Loucy (cell line): ENCODE data around the gene UNC50.

Experiments used
- H2AFZ ChIP-seq: fragments of 200-600 bp; sonication (generic); 2 replicates; pipeline ENCODE4 v1.6.0; 2016; ENCODE audit warnings: antibody characterized with exemption, mild to moderate bottlenecking, low read length, moderate library complexity
- H3F3A ChIP-seq: fragments of 200-600 bp; 2 replicates; pipeline ENCODE4 v1.6.0; 2016; ENCODE audit warnings: antibody characterized with exemption, low read depth, mild to moderate bottlenecking
- H3K27me3 ChIP-seq: fragments of 200-600 bp; sonication (generic); 2 replicates; pipeline ENCODE4 v1.6.1; 2014; ENCODE audit warnings: low read length, mild to moderate bottlenecking; ENCODE audit not compliant: insufficient read depth, poor library complexity, severe bottlenecking
- H3K36me3 ChIP-seq: fragments of 200-600 bp; sonication (generic); 2 replicates; pipeline ENCODE4 v1.6.1; 2016; ENCODE audit warnings: low read length; ENCODE audit not compliant: insufficient read depth
- H3K4me1 ChIP-seq: fragments of 200-600 bp; sonication (generic); 2 replicates; pipeline ENCODE4 v1.5.1; 2014; ENCODE audit warnings: low read length, mild to moderate bottlenecking; ENCODE audit not compliant: insufficient read depth, poor library complexity, severe bottlenecking
- H3K4me2 ChIP-seq: fragments of 200-600 bp; sonication (generic); 2 replicates; pipeline ENCODE4 v1.6.0; 2014; ENCODE audit warnings: antibody characterized with exemption, low read length, low read depth, mild to moderate bottlenecking; ENCODE audit not compliant: poor library complexity, severe bottlenecking
- H3K4me3 ChIP-seq: fragments of 200-600 bp; sonication (generic); 2 replicates; pipeline ENCODE4 v1.5.1; 2014; ENCODE audit warnings: low read length, mild to moderate bottlenecking, mixed read lengths; ENCODE audit not compliant: poor library complexity, severe bottlenecking
- H3K79me2 ChIP-seq: fragments of 200-600 bp; sonication (generic); 2 replicates; pipeline ENCODE4 v1.6.1; 2014; ENCODE audit warnings: low read length; ENCODE audit not compliant: insufficient read depth
- H3K9ac ChIP-seq: fragments of 200-600 bp; sonication (generic); 2 replicates; pipeline ENCODE4 v1.6.0; 2014; ENCODE audit warnings: mild to moderate bottlenecking, low read depth, low read length, moderate library complexity; ENCODE audit not compliant: poor library complexity, severe bottlenecking
- H3K9me2 ChIP-seq: fragments of 200-600 bp; sonication (generic); replicated peaks from 2 replicates; pipeline ENCODE4 v1.6.1; 2016; ENCODE audit warnings: low read depth, low read length, mixed read lengths
- H3K9me3 ChIP-seq: fragments of 200-600 bp; sonication (generic); 2 replicates; pipeline ENCODE4 v1.6.1; 2014; ENCODE audit warnings: mild to moderate bottlenecking, antibody characterized with exemption, low read length, low read depth; ENCODE audit not compliant: insufficient read depth
- H4K20me1 ChIP-seq: fragments of 200-600 bp; sonication (generic); 2 replicates; pipeline ENCODE4 v1.6.0; 2014; ENCODE audit warnings: antibody characterized with exemption, low read length, mild to moderate bottlenecking; ENCODE audit not compliant: insufficient read depth, poor library complexity, severe bottlenecking
- EZH2phosphoT487 ChIP-seq: fragments of 200-600 bp; IDR thresholded peaks from 2 replicates; pipeline ENCODE4 v1.6.1; 2018; ENCODE audit warnings: antibody characterized with exemption, mild to moderate bottlenecking, moderate library complexity, borderline replicate concordance
- TF ChIP-seq, protein P1 (sequence below): fragments of 200-600 bp; sonication (generic); conservative IDR thresholded peaks from 2 replicates; pipeline ENCODE4 v1.5.1; 2014; ENCODE audit warnings: mild to moderate bottlenecking, antibody characterized with exemption, low read length

Gene UNC50

GRCh38 chr2:98606431-98606830 lies 2.0 kb upstream of the UNC50 start:
- Histone ChIP-seq H3K9ac (peak overlapping the region; percentile 95), H3K4me3 (peak overlapping the region; percentile 99), H3K36me3 (0 out of 2 replicates have a peak, but pooled peaks cover 4% of the 10 kb centered on the region), H3K4me2 (peak overlapping the region; percentile 94), H3K9me2 (no peaks in the 10 kb centered on the region), H3K27me3 (no peaks in the 10 kb centered on the region), H2AFZ (no peak overlapping the region), H3K4me1 (peaks cover 37% of the 10 kb centered on the region), H3K9me3 (no peaks in the 10 kb centered on the region), H3F3A (no peaks in the 10 kb centered on the region), H4K20me1 (peaks cover 27% of the 10 kb centered on the region), H3K79me2 (peaks cover 53% of the 10 kb centered on the region)
- TF ChIP-seq EZH2phosphoT487 = no peak
- TF ChIP-seq, protein P1, sequence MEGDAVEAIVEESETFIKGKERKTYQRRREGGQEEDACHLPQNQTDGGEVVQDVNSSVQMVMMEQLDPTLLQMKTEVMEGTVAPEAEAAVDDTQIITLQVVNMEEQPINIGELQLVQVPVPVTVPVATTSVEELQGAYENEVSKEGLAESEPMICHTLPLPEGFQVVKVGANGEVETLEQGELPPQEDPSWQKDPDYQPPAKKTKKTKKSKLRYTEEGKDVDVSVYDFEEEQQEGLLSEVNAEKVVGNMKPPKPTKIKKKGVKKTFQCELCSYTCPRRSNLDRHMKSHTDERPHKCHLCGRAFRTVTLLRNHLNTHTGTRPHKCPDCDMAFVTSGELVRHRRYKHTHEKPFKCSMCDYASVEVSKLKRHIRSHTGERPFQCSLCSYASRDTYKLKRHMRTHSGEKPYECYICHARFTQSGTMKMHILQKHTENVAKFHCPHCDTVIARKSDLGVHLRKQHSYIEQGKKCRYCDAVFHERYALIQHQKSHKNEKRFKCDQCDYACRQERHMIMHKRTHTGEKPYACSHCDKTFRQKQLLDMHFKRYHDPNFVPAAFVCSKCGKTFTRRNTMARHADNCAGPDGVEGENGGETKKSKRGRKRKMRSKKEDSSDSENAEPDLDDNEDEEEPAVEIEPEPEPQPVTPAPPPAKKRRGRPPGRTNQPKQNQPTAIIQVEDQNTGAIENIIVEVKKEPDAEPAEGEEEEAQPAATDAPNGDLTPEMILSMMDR = no peak

DNA sequence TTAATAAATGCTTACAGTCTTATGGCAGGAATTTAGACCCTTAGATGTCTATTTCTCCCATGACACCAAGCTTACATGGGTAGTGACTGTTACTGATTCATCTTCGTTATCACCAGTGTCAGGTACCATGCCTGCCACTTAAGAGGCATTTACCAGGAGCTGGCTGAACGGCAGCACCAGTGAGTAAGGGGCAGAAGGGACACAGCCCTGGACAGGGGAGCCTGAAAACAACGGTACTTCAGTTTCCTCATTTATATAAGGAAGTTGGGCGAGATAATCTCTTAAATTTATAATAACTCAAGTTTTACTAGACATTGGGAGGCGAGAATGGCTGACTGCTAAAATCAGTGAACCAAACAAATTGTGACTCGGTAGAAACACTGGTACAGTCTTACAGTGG lies 1.3 kb upstream of the UNC50 start:
- peaks cover 27% of the 10 kb centered on the region for H4K20me1 ChIP-seq

GRCh38 chr2:98607741-98608115 lies 661 bp upstream of the UNC50 start:
- Histone ChIP-seq H3K4me3 (peak overlapping the region; percentile 99), H2AFZ (peak overlapping the region; percentile 99), H3K9ac (peak overlapping the region; percentile 95), H3K36me3 (0 out of 2 replicates have a peak, but pooled peaks cover 4% of the 10 kb centered on the region), H3K27me3 (no peaks in the 10 kb centered on the region), H3K9me2 (no peaks in the 10 kb centered on the region), H3F3A (no peaks in the 10 kb centered on the region), H3K79me2 (peaks cover 61% of the 10 kb centered on the region), H3K4me1 (peaks cover 37% of the 10 kb centered on the region), H3K9me3 (no peaks in the 10 kb centered on the region), H4K20me1 (peaks cover 27% of the 10 kb centered on the region), H3K4me2 (peak overlapping the region; percentile 94)
- TF ChIP-seq, protein P1 = no peak
- TF ChIP-seq EZH2phosphoT487 = no peak

More for the DNA sequence above, 1.3 kb upstream of the UNC50 start:
- Histone ChIP-seq H3F3A (no peaks in the 10 kb centered on the region), H3K4me2 (peak overlapping the region; percentile 94), H3K4me1 (peaks cover 37% of the 10 kb centered on the region), H3K79me2 (peaks cover 56% of the 10 kb centered on the region), H2AFZ (no peak overlapping the region), H3K9ac (peak overlapping the region; percentile 95), H3K9me3 (no peaks in the 10 kb centered on the region), H3K4me3 (peak overlapping the region; percentile 99), H3K36me3 (0 out of 2 replicates have a peak, but pooled peaks cover 4% of the 10 kb centered on the region), H3K9me2 (no peaks in the 10 kb centered on the region), H3K27me3 (no peaks in the 10 kb centered on the region)
- TF ChIP-seq EZH2phosphoT487 = no peak
- TF ChIP-seq, protein P1 = no peak
